ENCODE results near the gene PPP1R18.
"Not testable (repeated sequence)": the region's sequence is repeated elsewhere in the genome, so short reads cannot be mapped to it uniquely, and the experiment has no call there.

The PPP1R18 gene

GRCh38 chr6:30719356-30719755 lies 32.9 kb upstream of the PPP1R18 start:
- H3K27me3 ChIP-seq (replicated peaks): no peaks in the 10 kb centered on the region
- in situ Hi-C loops (cut with HindIII; ENCODE audit: low pct_ligation_motif_present, low sequenced_read_pairs): no loop called here
- peak overlapping the region; percentile 77 for H3K4me3 ChIP-seq (ENCODE audit: low read depth, low read length)

GRCh38 chr6:30717845-30718720 lies 31.6 kb upstream of the PPP1R18 start:
- peak overlapping the region; percentile 88 for H3K27ac ChIP-seq
- peaks cover 24% of the 10 kb centered on the region for H3K36me3 ChIP-seq (replicated peaks)
- in situ Hi-C loops (cut with HindIII; ENCODE audit: low pct_ligation_motif_present, low sequenced_read_pairs); H3K27me3 ChIP-seq (replicated peaks); DNase-seq: not testable (repeated sequence)
- H3K4me3 ChIP-seq (ENCODE audit: low read depth, low read length): peak overlapping the region; percentile 22

More at GRCh38 chr6:30719356-30719755, 32.9 kb upstream of the PPP1R18 start:
- no peak for DNase-seq
- H3K36me3 ChIP-seq (replicated peaks): peaks cover 33% of the 10 kb centered on the region
- no peak for TF ChIP-seq CTCF (IDR thresholded peaks at IDR 0.05; ENCODE audit: low read depth, low read length, missing control alignments)
- H3K27ac ChIP-seq: peak overlapping the region; percentile 50

GRCh38 chr6:30717129-30717844 lies 30.8 kb upstream of the PPP1R18 start, which contains the start of gene MDC1:
MDC1 (minus strand) TSS chr6:30717281; CDS start chr6:30715175, 2,106 bp downstream.
- in situ Hi-C loops (cut with HindIII; ENCODE audit: low pct_ligation_motif_present, low sequenced_read_pairs): no loop called here
- TF ChIP-seq CTCF (IDR thresholded peaks at IDR 0.05; ENCODE audit: low read depth, low read length, missing control alignments): peak; percentile 47

GRCh38 chr6:30716879-30717128 lies 30.4 kb upstream of the PPP1R18 start:
- Histone ChIP-seq H3K4me3 (ENCODE audit: low read depth, low read length) (peak overlapping the region; percentile 76), H3K27ac (peak overlapping the region; percentile 93), H3K27me3 (replicated peaks) (no peaks in the 10 kb centered on the region), H3K36me3 (replicated peaks) (peaks cover 20% of the 10 kb centered on the region)
- TF ChIP-seq CTCF (IDR thresholded peaks at IDR 0.05; ENCODE audit: low read depth, low read length, missing control alignments): no peak
- no peak for DNase-seq
- in situ Hi-C loops (cut with HindIII; ENCODE audit: low pct_ligation_motif_present, low sequenced_read_pairs): no loop called here

More at GRCh38 chr6:30717129-30717844, 30.8 kb upstream of the PPP1R18 start, which contains the start of gene MDC1:
- Histone ChIP-seq H3K36me3 (replicated peaks) (peaks cover 24% of the 10 kb centered on the region), H3K27me3 (replicated peaks) (no peaks in the 10 kb centered on the region), H3K27ac (peak within 1 kb of the TSS; percentile 93), H3K4me3 (ENCODE audit: low read depth, low read length) (peak within 1 kb of the TSS; percentile 76)
- DNase-seq: peak; percentile 100

- peaks cover 22% of the 10 kb centered on the region for H3K36me3 ChIP-seq (replicated peaks)
These were observed 27.8 kb upstream of the PPP1R18 start for GRCh38 chr6:30714263-30714662.

More at GRCh38 chr6:30714263-30714662, 27.8 kb upstream of the PPP1R18 start:
- Histone ChIP-seq H3K27ac (no peak overlapping the region), H3K27me3 (replicated peaks) (no peaks in the 10 kb centered on the region), H3K4me3 (ENCODE audit: low read depth, low read length) (no peak overlapping the region)
- no peak for TF ChIP-seq CTCF (IDR thresholded peaks at IDR 0.05; ENCODE audit: low read depth, low read length, missing control alignments)
- DNase-seq: no peak
- in situ Hi-C loops (cut with HindIII; ENCODE audit: low pct_ligation_motif_present, low sequenced_read_pairs): no loop called here
